Colonic mucosa (tissue), 4 donors: ENCODE measurements around the gene IFT81. TPM values are rescaled to one million over a fixed set of nuclear protein-coding genes. Genes with fewer than 3 reads are reported as not detected.

ENCODE experiments used
- DNase-seq: peaks from one replicate; pipeline ENCODE4 v3.0.0-alpha.2; 2020
- H3K27ac ChIP-seq: fragments of 200-600 bp; one replicate; pipeline ENCODE4 v1.8.0; 2021
- H3K27me3 ChIP-seq: fragments of 200-600 bp; one replicate; pipeline ENCODE4 v1.8.0; 2021
- H3K36me3 ChIP-seq: fragments of 200-600 bp; one replicate; pipeline ENCODE4 v1.8.0; 2021
- H3K4me1 ChIP-seq: fragments of 200-600 bp; one replicate; pipeline ENCODE4 v1.8.0; 2021; ENCODE audit warnings: mild to moderate bottlenecking
- H3K4me3 ChIP-seq: fragments of 200-600 bp; one replicate; pipeline ENCODE4 v1.8.0; 2021
- H3K9ac ChIP-seq, 2 donors: one replicate each; pipeline ENCODE4 v1.7.0; 2013; ENCODE audit warnings: control low read depth in 2 of 2, low read depth in 2 of 2, low read length in 2 of 2
- H3K9me3 ChIP-seq: fragments of 200-600 bp; one replicate; pipeline ENCODE4 v1.8.0; 2021
- CTCF ChIP-seq: fragments of 200-600 bp; IDR thresholded peaks from one replicate; pipeline ENCODE4 v1.8.0; 2022; ENCODE audit warnings: antibody characterized with exemption, mild to moderate bottlenecking
- intact Hi-C: fragments of 100-400 bp; cut with DNase I; formaldehyde crosslinking; loops from one replicate; pipeline ENCODE4 v1.14.1; 2022
- total RNA-seq, 2 donors: library from RNA; stranded (reverse); fragmentation: NEBNext Ultra II Directional in 1 of 2; extraction: Animal tissue kit (Norgen Biotek cat#: 25700) in 1 of 2; gene quantifications; one replicate each; pipeline ENCODE4 v1.2.1, GENCODE V29; 2021
- donor health status: healthy.
- donor health status: DM: no; HTN: no; CAD: no.
- donor health status: DM: no; HTN: no; CAD: no.

Gene IFT81
- total RNA-seq, 2 donors from 2014 or later: 4.2 to 5.3 TPM

GRCh38 chr12:110105159-110105558 lies 19.0 kb upstream of the IFT81 start:
- intact Hi-C loops: loop anchor here (10.0 kb wide), 1 partner anchor 140 kb away; no protein-coding TSS in a partner anchor
- no peak for DNase-seq
- no peak overlapping the region for H3K4me3 ChIP-seq
- H3K27me3 ChIP-seq: no peaks in the 10 kb centered on the region
- TF ChIP-seq CTCF: no peak
- no peaks in the 10 kb centered on the region for H3K4me1 ChIP-seq
- no peaks in the 10 kb centered on the region for H3K9me3 ChIP-seq
- no peaks in the 10 kb centered on the region for H3K36me3 ChIP-seq
- no peak overlapping the region for H3K27ac ChIP-seq
- H3K9ac ChIP-seq: no peak overlapping the region

- no peaks in the 10 kb centered on the region for H3K36me3 ChIP-seq
- no peaks in the 10 kb centered on the region for H3K27me3 ChIP-seq
- intact Hi-C loops: loop anchor here (10.0 kb wide), 1 partner anchor 139 kb away; no protein-coding TSS in a partner anchor
- no peak overlapping the region for H3K4me3 ChIP-seq
- no peak overlapping the region for H3K9ac ChIP-seq
- no peak for DNase-seq
- H3K27ac ChIP-seq: no peak overlapping the region
- H3K9me3 ChIP-seq: no peaks in the 10 kb centered on the region
- no peak for TF ChIP-seq CTCF
- H3K4me1 ChIP-seq: no peaks in the 10 kb centered on the region
Observed at GRCh38 chr12:110105986-110106385, 18.2 kb upstream of the IFT81 start.

GRCh38 chr12:110107369-110108281 lies 16.5 kb upstream of the IFT81 start:
- H3K27ac ChIP-seq: peak overlapping the region; percentile 13
- H3K36me3 ChIP-seq: no peaks in the 10 kb centered on the region
- intact Hi-C loops: loop anchor here (10.0 kb wide), 1 partner anchor 137 kb away; no protein-coding TSS in a partner anchor
- DNase-seq: no peak
- no peaks in the 10 kb centered on the region for H3K9me3 ChIP-seq
- H3K4me3 ChIP-seq: no peak overlapping the region
- no peaks in the 10 kb centered on the region for H3K27me3 ChIP-seq
- H3K9ac ChIP-seq: no peak overlapping the region
- no peak for TF ChIP-seq CTCF
- no peaks in the 10 kb centered on the region for H3K4me1 ChIP-seq

GRCh38 chr12:110108309-110109036 lies 15.7 kb upstream of the IFT81 start:
- Histone ChIP-seq H3K9me3 (no peaks in the 10 kb centered on the region), H3K4me1 (no peaks in the 10 kb centered on the region), H3K4me3 (no peak overlapping the region), H3K27ac (peak overlapping the region; percentile 13), H3K27me3 (no peaks in the 10 kb centered on the region), H3K9ac (no peak overlapping the region), H3K36me3 (no peaks in the 10 kb centered on the region)
- no peak for DNase-seq
- TF ChIP-seq CTCF: no peak
- intact Hi-C loops: loop anchor here (10.0 kb wide), 1 partner anchor 136 kb away; no protein-coding TSS in a partner anchor

GRCh38 chr12:110109037-110109836 lies 14.9 kb upstream of the IFT81 start:
- TF ChIP-seq CTCF: no peak
- Histone ChIP-seq H3K27ac (peak overlapping the region; percentile 62), H3K4me3 (no peak overlapping the region), H3K27me3 (no peaks in the 10 kb centered on the region), H3K4me1 (no peaks in the 10 kb centered on the region), H3K9me3 (no peaks in the 10 kb centered on the region), H3K36me3 (no peaks in the 10 kb centered on the region), H3K9ac (no peak overlapping the region)
- DNase-seq: peak; percentile 54
- intact Hi-C loops: loop anchor here (10.0 kb wide), 1 partner anchor 136 kb away; no protein-coding TSS in a partner anchor
